ENCODE results near the gene CITED2.

- TF ChIP-seq EZH2 (IDR thresholded peaks at IDR 0.05; ENCODE audit: borderline replicate concordance, low read depth, low read length, poor library complexity, severe bottlenecking), result no peak
- TF ChIP-seq CTCF (conservative IDR thresholded peaks at IDR 0.05; ENCODE audit: low read depth, low read length), result no peak
These were observed 6.6 kb downstream of the CITED2 start for GRCh38 chr6:139367810-139368351.

All from A673 (cell line).